Measurements from ENCODE around the gene GIPC3. TPM values are rescaled to one million over a fixed set of nuclear protein-coding genes. Genes with fewer than 3 reads are reported as not detected.

The GIPC3 gene
- total RNA-seq, 3 donors from 2014 or later: 0.34 to 1.1 (median 0.58) TPM

- Histone ChIP-seq H3K4me3 (no peak overlapping the region), H3K9me3 (no peaks in the 10 kb centered on the region), H3K4me1 (ENCODE audit: low read depth) (no peaks in the 10 kb centered on the region), H3K36me3 (ENCODE audit: low read depth) (no peaks in the 10 kb centered on the region)
- DNase-seq (peak in 1 of 3 donors; percentile 53), ATAC-seq (no peak)
- TF ChIP-seq CTCF (IDR thresholded peaks at IDR 0.05): no peak
- intact Hi-C loops (cut with DNase I, micrococcal nuclease): loop anchor here in 1 of 2 donors (10.0 kb wide), 1 partner anchor 71 kb away; no protein-coding TSS in a partner anchor
Measured at GRCh38 chr19:3543150-3544057, 41.9 kb upstream of the GIPC3 start.

- Histone ChIP-seq H3K9me3 (no peaks in the 10 kb centered on the region), H3K36me3 (ENCODE audit: low read depth) (no peaks in the 10 kb centered on the region), H3K4me3 (no peak overlapping the region), H3K4me1 (ENCODE audit: low read depth) (no peaks in the 10 kb centered on the region)
- intact Hi-C loops (cut with DNase I, micrococcal nuclease): loop anchor here in 1 of 2 donors (10.0 kb wide), 1 partner anchor 71 kb away; no protein-coding TSS in a partner anchor
- TF ChIP-seq CTCF (IDR thresholded peaks at IDR 0.05): no peak
- ATAC-seq: no peak
- no peak for DNase-seq
Measured at GRCh38 chr19:3544058-3544376, 41.3 kb upstream of the GIPC3 start.

GRCh38 chr19:3544742-3545668, 40.3 kb upstream of the GIPC3 start:
- DNase-seq (peak; percentile 75 to 91 (median 84)), ATAC-seq (peak; percentile 88)
- Histone ChIP-seq H3K36me3 (ENCODE audit: low read depth) (no peaks in the 10 kb centered on the region), H3K4me1 (ENCODE audit: low read depth) (no peaks in the 10 kb centered on the region), H3K9me3 (no peaks in the 10 kb centered on the region), H3K4me3 (no peak overlapping the region)
- TF ChIP-seq CTCF (IDR thresholded peaks at IDR 0.05): peak; percentile 94
- intact Hi-C loops (cut with DNase I, micrococcal nuclease): loop anchor here in 1 of 2 donors (10.0 kb wide), 1 partner anchor 70 kb away; no protein-coding TSS in a partner anchor

GRCh38 chr19:3545669-3546034, 39.6 kb upstream of the GIPC3 start:
- H3K4me3 ChIP-seq: no peak overlapping the region
- no peak for ATAC-seq
- no peak for TF ChIP-seq CTCF (IDR thresholded peaks at IDR 0.05)
- no peaks in the 10 kb centered on the region for H3K4me1 ChIP-seq (ENCODE audit: low read depth)
- H3K9me3 ChIP-seq: no peaks in the 10 kb centered on the region
- DNase-seq: no peak
- intact Hi-C loops (cut with DNase I, micrococcal nuclease): loop anchor here in 1 of 2 donors (10.0 kb wide), 1 partner anchor 69 kb away; no protein-coding TSS in a partner anchor
- no peaks in the 10 kb centered on the region for H3K36me3 ChIP-seq (ENCODE audit: low read depth)

GRCh38 chr19:3546119-3546518, 39.2 kb upstream of the GIPC3 start:
- H3K9me3 ChIP-seq: no peaks in the 10 kb centered on the region
- no peak overlapping the region for H3K4me3 ChIP-seq
- intact Hi-C loops (cut with DNase I, micrococcal nuclease): loop anchor here in 1 of 2 donors (10.0 kb wide), 1 partner anchor 69 kb away; no protein-coding TSS in a partner anchor
- no peaks in the 10 kb centered on the region for H3K36me3 ChIP-seq (ENCODE audit: low read depth)
- ATAC-seq (no peak), DNase-seq (no peak)
- TF ChIP-seq CTCF (IDR thresholded peaks at IDR 0.05): no peak
- H3K4me1 ChIP-seq (ENCODE audit: low read depth): no peaks in the 10 kb centered on the region
